Left colon (tissue), 2 donors: Measurements from ENCODE around the gene PIP4K2B. TPM values are rescaled to one million over a fixed set of nuclear protein-coding genes. Genes with fewer than 3 reads are reported as not detected.

Source experiments
- ATAC-seq: fragments of 200-7000 bp; cut with Tn5 transposase; one replicate; pipeline ENCODE4 v1.9.1; 2020; ENCODE audit warnings: mild to moderate bottlenecking, moderate library complexity
- DNase-seq, 2 donors: peaks; one replicate each; pipeline ENCODE4 v3.0.0-alpha.2; 2020
- intact Hi-C, 2 donors: fragments of 100-400 bp; cut with DNase I in 1 of 2; cut with micrococcal nuclease in 1 of 2; formaldehyde crosslinking; loops; one replicate each; pipeline versions ENCODE4 v1.11.2 to v1.14.0; 2022; cut with DNase I, micrococcal nuclease
- microRNA-seq, 2 donors: library from miRNA; unstranded; fragments of <30 nt; microRNA quantifications; one replicate each; pipeline versions ENCODE4 v1.1.0 to v1.2.0, GENCODE V29; 2020
- total RNA-seq, 2 donors: library from RNA; stranded (reverse); fragmentation: NEBNext Ultra II Directional; extraction: Animal tissue kit (Norgen Biotek cat#: 25700); gene quantifications; one replicate each; pipeline ENCODE4 v1.2.1, GENCODE V29; 2021
- donor health status: DM: no; HTN: no; CAD: no.
- donor health status: DM: yes; HTN: yes; CAD: no.

Gene PIP4K2B
- total RNA-seq, 2 donors from 2014 or later = 14.1 to 18.5 TPM

DNA sequence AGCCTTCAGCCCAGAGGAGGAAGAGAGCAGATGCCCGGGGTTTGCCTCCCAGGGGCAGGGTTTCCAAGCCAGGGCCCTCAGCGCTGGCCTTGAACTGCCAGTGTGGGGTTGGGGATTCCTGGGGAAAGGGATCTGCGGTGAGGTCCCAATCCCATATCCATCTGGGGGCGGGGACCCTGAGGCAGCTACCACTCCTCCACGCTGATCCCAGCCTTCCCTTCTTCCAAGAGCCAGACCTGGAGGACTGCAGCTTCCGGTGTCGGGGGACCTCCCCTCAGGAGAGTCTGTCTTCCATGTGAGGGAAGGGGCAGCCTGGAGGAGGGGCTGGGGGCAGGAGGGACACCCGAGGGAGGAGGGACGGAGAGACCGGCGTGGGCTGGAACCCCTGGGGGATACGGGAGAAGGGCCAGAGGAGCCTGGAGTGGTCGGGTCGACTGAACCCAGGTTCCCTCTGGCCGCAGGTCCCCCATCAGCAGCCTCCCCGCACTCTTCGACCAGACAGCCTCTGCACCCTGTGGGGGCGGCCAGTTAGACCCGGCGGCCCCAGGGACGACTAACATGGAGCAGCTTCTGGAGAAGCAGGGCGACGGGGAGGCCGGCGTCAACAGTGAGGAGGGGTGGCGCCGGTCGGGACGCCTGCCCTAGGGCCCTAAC, 79.9 kb downstream of the PIP4K2B start:
- intact Hi-C loops = no loop called here
- no peak for ATAC-seq
- DNase-seq = no peak

DNA sequence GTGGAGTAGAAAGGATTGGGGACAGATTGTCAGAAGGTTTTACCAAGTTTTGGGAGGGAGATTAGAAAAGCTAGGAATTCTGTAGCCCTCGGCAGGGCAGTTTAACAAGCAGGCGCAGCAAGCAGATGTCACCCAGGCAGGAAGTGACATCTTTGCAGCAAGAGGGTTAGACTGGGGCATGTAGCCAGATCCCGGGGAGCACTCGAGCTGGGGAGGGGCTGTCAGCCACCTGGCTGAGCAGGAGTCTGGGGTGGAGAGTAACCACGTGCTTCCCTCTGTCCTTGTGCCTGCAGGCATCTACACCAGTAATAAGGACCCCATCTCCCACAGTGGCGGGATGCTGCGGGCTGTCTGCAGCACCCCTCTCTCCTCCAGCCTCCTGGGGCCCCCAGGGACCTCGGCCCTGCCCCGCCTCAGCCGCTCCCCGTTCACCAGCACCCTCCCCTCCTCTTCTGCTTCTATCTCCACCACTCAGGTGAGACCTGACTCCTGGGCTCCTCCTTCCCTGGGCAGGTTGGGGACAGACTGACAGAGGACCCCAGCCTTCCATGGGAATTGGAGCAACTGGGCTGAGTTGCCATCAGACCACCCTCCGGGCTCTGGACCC, 82.1 kb downstream of the PIP4K2B start:
- ATAC-seq (no peak), DNase-seq (no peak)
- intact Hi-C loops = no loop called here

DNA sequence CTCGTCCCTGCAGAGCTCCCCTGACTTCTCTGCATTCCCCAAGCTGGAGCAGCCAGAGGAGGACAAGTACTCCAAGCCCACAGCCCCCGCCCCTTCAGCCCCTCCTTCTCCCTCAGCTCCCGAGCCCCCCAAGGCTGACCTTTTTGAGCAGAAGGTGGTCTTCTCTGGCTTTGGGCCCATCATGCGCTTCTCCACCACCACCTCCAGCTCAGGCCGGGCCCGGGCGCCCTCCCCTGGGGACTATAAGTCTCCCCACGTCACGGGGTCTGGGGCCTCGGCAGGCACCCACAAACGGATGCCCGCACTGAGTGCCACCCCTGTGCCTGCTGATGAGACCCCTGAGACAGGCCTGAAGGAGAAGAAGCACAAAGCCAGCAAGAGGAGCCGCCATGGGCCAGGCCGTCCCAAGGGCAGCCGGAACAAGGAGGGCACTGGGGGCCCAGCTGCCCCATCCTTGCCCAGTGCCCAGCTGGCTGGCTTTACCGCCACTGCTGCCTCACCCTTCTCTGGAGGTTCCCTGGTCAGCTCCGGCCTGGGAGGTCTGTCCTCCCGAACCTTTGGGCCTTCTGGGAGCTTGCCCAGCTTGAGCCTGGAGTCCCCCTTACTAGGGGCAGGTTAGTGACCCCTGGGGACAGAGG, 82.9 kb downstream of the PIP4K2B start:
- no peak for ATAC-seq
- no peak for DNase-seq
- intact Hi-C loops = no loop called here

Small RNAs within 50 kb of the gene (microRNA-seq; reads per million reads assigned to microRNA genes)
- 0 reads per million in 2 donors for gene MIR4726
- gene MIR4727 = 0 reads per million in 2 donors

Other genes starting within 250 kb of the PIP4K2B start
- gene SRCIN1, start 193.6 kb downstream of the PIP4K2B start, total RNA-seq = 1 to 10 TPM; 3.1 TPM
- gene EPOP, start 124.6 kb downstream of the PIP4K2B start, total RNA-seq = under 1 TPM; 0.22 to 0.46 TPM
- gene MLLT6, start 94.3 kb downstream of the PIP4K2B start, total RNA-seq = 10 to 100 TPM; 82.5 to 87.9 TPM
- 10 to 100 TPM; 91.6 to 99.8 TPM for gene CISD3, start 69.2 kb downstream of the PIP4K2B start, total RNA-seq
- 10 to 100 TPM; 41.1 to 53.7 TPM for gene PCGF2, start 51.2 kb downstream of the PIP4K2B start, total RNA-seq
- gene PSMB3, start 46.8 kb downstream of the PIP4K2B start, total RNA-seq = 100 to 1,000 TPM; 131 to 154 TPM
- gene CWC25, start 25.8 kb upstream of the PIP4K2B start, total RNA-seq = 10 to 100 TPM; 19.0 to 21.0 TPM
- 100 to 1,000 TPM; 836 to 861 TPM for gene RPL23, start 54.2 kb upstream of the PIP4K2B start, total RNA-seq
- 100 to 1,000 TPM; 245 to 318 TPM for gene LASP1, start 70.5 kb upstream of the PIP4K2B start, total RNA-seq
- gene FBXO47, start 167.8 kb upstream of the PIP4K2B start, total RNA-seq = not detected